Measurements from ENCODE around the gene LTBP2. TPM values are rescaled to one million over a fixed set of nuclear protein-coding genes. Genes with fewer than 3 reads are reported as not detected.

Gene LTBP2
- total and polyA plus RNA-seq, 2 experiments from 2014 or later: 73.5 to 456 TPM

- no peak for TF ChIP-seq EZH2phosphoT487 (IDR thresholded peaks at IDR 0.05; ENCODE audit: insufficient read depth, low read depth)
- no peak for TF ChIP-seq EZH2 (IDR thresholded peaks at IDR 0.05; ENCODE audit: insufficient read depth, poor library complexity, severe bottlenecking)
- DNase-seq: no peak
- Histone ChIP-seq H3K4me2 (ENCODE audit: unreplicated experiment) (no peak overlapping the region), H3K79me2 (ENCODE audit: insufficient read depth) (peaks cover 69% of the 10 kb centered on the region), H3K4me1 (ENCODE audit: insufficient read depth) (peaks cover 83% of the 10 kb centered on the region), H3K9me2 (ENCODE audit: insufficient read depth) (no peaks in the 10 kb centered on the region), H3K36me3 (ENCODE audit: low read depth) (0 out of 2 replicates have a peak, but pooled peaks cover 5% of the 10 kb centered on the region), H3K4me3 (no peak overlapping the region), H2AFZ (no peak overlapping the region), H3K9ac (no peak overlapping the region), H4K20me1 (ENCODE audit: insufficient read depth) (no peaks in the 10 kb centered on the region), H3K27ac (0 out of 2 replicates have a peak overlapping the region, but pooled peaks have one; percentile 39), H3K27me3 (replicated peaks; ENCODE audit: insufficient read depth) (no peaks in the 10 kb centered on the region), H3F3A (ENCODE audit: insufficient read depth) (peaks cover 60% of the 10 kb centered on the region), H3K9me3 (ENCODE audit: low read depth) (no peaks in the 10 kb centered on the region)
- 100% methylated on average over 2 of the region's 2 CpGs for whole genome bisulfite sequencing, 2 experiments (ENCODE audit: low coverage in 1 of 2, low lambda C conversion rate in 2 of 2, missing lambda C conversion rate in 2 of 2)
- in situ Hi-C loops (cut with MboI): no loop called here
These were observed 36.5 kb downstream of the LTBP2 start for GRCh38 chr14:74575507-74575906.

DNA sequence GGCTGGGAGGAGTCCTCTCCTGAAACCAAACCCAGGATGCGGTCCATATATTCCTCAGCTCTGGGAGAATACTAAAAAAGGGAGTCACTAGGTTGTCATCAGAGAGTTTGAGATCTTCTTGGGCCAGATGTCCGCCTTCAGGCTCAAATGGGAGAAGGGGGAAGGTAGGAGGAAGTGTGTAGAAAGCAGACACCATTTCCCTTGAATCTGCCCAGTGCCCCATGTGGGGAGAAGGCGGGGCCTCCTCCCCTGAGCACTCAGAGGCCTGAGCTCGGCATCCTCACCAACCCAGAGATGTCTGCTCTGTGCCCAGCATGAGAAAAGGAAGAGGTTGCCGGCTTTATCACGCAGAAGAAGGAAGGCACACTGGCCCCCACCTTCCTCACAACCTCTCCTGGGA, 37.3 kb downstream of the LTBP2 start:
- H3K9me3 ChIP-seq (ENCODE audit: low read depth): no peaks in the 10 kb centered on the region
- no peaks in the 10 kb centered on the region for H3K27me3 ChIP-seq (replicated peaks; ENCODE audit: insufficient read depth)
- H3F3A ChIP-seq (ENCODE audit: insufficient read depth): peaks cover 61% of the 10 kb centered on the region
- H3K4me3 ChIP-seq: no peak overlapping the region
- 0 out of 2 replicates have a peak, but pooled peaks cover 5% of the 10 kb centered on the region for H3K36me3 ChIP-seq (ENCODE audit: low read depth)
- no peaks in the 10 kb centered on the region for H3K9me2 ChIP-seq (ENCODE audit: insufficient read depth)
- H2AFZ ChIP-seq: no peak overlapping the region
- peak; percentile 23 for DNase-seq
- peak overlapping the region; percentile 96 for H3K27ac ChIP-seq
- no peak overlapping the region for H3K4me2 ChIP-seq (ENCODE audit: unreplicated experiment)
- in situ Hi-C loops (cut with MboI): no loop called here
- H4K20me1 ChIP-seq (ENCODE audit: insufficient read depth): no peaks in the 10 kb centered on the region
- peaks cover 76% of the 10 kb centered on the region for H3K79me2 ChIP-seq (ENCODE audit: insufficient read depth)
- TF ChIP-seq EZH2 (IDR thresholded peaks at IDR 0.05; ENCODE audit: insufficient read depth, poor library complexity, severe bottlenecking) (no peak), EZH2phosphoT487 (IDR thresholded peaks at IDR 0.05; ENCODE audit: insufficient read depth, low read depth) (no peak)
- WGBS, 2 experiments (ENCODE audit: low coverage in 1 of 2, low lambda C conversion rate in 2 of 2, missing lambda C conversion rate in 2 of 2): 98 to 99% methylated on average over 6 of the region's 6 CpGs
- H3K9ac ChIP-seq: no peak overlapping the region
- H3K4me1 ChIP-seq (ENCODE audit: insufficient read depth): peaks cover 83% of the 10 kb centered on the region

- in situ Hi-C loops (cut with MboI): no loop called here
- Histone ChIP-seq H3K4me1 (ENCODE audit: insufficient read depth) (peaks cover 83% of the 10 kb centered on the region), H3K36me3 (ENCODE audit: low read depth) (0 out of 2 replicates have a peak, but pooled peaks cover 5% of the 10 kb centered on the region), H3K9me3 (ENCODE audit: low read depth) (no peaks in the 10 kb centered on the region), H3K9ac (no peak overlapping the region), H3K4me3 (no peak overlapping the region), H2AFZ (no peak overlapping the region), H3K9me2 (ENCODE audit: insufficient read depth) (no peaks in the 10 kb centered on the region), H3K4me2 (ENCODE audit: unreplicated experiment) (no peak overlapping the region), H4K20me1 (ENCODE audit: insufficient read depth) (no peaks in the 10 kb centered on the region), H3K79me2 (ENCODE audit: insufficient read depth) (peaks cover 77% of the 10 kb centered on the region), H3F3A (ENCODE audit: insufficient read depth) (peaks cover 60% of the 10 kb centered on the region), H3K27ac (peak overlapping the region; percentile 96), H3K27me3 (replicated peaks; ENCODE audit: insufficient read depth) (no peaks in the 10 kb centered on the region)
- TF ChIP-seq EZH2phosphoT487 (IDR thresholded peaks at IDR 0.05; ENCODE audit: insufficient read depth, low read depth) (no peak), EZH2 (IDR thresholded peaks at IDR 0.05; ENCODE audit: insufficient read depth, poor library complexity, severe bottlenecking) (no peak)
- 98 to 99% methylated on average over 4 of the region's 4 CpGs for WGBS, 2 experiments (ENCODE audit: low coverage in 1 of 2, low lambda C conversion rate in 2 of 2, missing lambda C conversion rate in 2 of 2)
- no peak for DNase-seq
These were observed 38.0 kb downstream of the LTBP2 start for GRCh38 chr14:74574090-74574433.

DNA sequence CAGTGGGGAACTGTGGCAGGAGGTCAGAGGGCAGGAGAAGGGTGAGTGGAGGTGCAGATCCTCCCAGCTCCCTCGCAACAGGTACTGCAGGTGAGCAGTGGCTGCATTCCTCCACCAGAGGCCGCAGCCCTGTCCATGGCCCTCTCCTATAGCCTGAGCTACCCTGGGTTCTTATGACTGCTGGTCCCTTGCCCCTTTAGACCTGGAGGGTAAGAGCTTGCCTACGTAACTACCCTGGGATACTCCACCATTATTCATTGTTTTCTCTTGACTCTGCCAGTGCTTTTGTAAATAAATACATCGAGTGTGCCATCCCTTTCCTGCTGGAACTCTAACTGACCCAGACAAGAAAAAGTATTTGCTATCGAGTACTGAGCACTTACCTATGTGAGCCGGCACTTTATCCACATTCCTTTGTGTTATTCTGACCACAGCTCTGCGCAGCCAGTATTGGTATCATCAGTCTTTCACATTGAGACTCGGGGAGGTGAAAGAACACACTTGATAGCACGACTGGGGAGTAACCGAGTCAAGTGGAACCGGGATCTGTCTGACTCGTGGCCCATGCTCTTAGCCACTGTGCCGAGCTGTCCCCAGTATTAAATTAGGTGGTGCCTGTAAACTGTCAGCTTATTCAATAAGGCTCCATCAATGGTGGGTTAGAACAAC, 38.5 kb downstream of the LTBP2 start:
- Histone ChIP-seq H3K4me1 (ENCODE audit: insufficient read depth) (peaks cover 84% of the 10 kb centered on the region), H3K4me3 (no peak overlapping the region), H2AFZ (no peak overlapping the region), H4K20me1 (ENCODE audit: insufficient read depth) (no peaks in the 10 kb centered on the region), H3K27me3 (replicated peaks; ENCODE audit: insufficient read depth) (no peaks in the 10 kb centered on the region), H3K9ac (peak overlapping the region; percentile 79; the same call in 1 of the 2 replicates), H3K9me2 (ENCODE audit: insufficient read depth) (no peaks in the 10 kb centered on the region), H3K27ac (peak overlapping the region; percentile 96), H3K9me3 (ENCODE audit: low read depth) (no peaks in the 10 kb centered on the region), H3K4me2 (ENCODE audit: unreplicated experiment) (peak overlapping the region; percentile 69), H3K36me3 (ENCODE audit: low read depth) (0 out of 2 replicates have a peak, but pooled peaks cover 5% of the 10 kb centered on the region), H3F3A (ENCODE audit: insufficient read depth) (peaks cover 60% of the 10 kb centered on the region), H3K79me2 (ENCODE audit: insufficient read depth) (peaks cover 76% of the 10 kb centered on the region)
- no peak for TF ChIP-seq EZH2phosphoT487 (IDR thresholded peaks at IDR 0.05; ENCODE audit: insufficient read depth, low read depth)
- no peak for TF ChIP-seq EZH2 (IDR thresholded peaks at IDR 0.05; ENCODE audit: insufficient read depth, poor library complexity, severe bottlenecking)
- in situ Hi-C loops (cut with MboI): no loop called here
- DNase-seq: no peak
- 97 to 98% methylated on average over 13 of the region's 13 CpGs for WGBS, 2 experiments (ENCODE audit: low coverage in 1 of 2, low lambda C conversion rate in 2 of 2, missing lambda C conversion rate in 2 of 2)
